Tibial nerve (tissue), 4 donors: ENCODE results near the gene LPCAT4. TPM values are rescaled to one million over a fixed set of nuclear protein-coding genes. Genes with fewer than 3 reads are reported as not detected.

Experiments used
- DNase-seq, 2 donors: peaks; one replicate each; pipeline ENCODE4 v3.0.0-alpha.2; 2019; ENCODE audit warnings: low spot score in 2 of 2
- H3K27ac ChIP-seq, 4 donors: fragments of 200-600 bp; sonication (generic) in 3 of 4; one replicate each; pipeline ENCODE4 v1.5.1; 2017 to 2019; ENCODE audit warnings: mild to moderate bottlenecking in 1 of 4
- H3K27me3 ChIP-seq, 2 donors: fragments of 200-600 bp; sonication (generic) in 1 of 2; one replicate each; pipeline versions ENCODE4 v1.5.1 to v1.6.0; 2017 to 2019
- H3K36me3 ChIP-seq, 3 donors: fragments of 200-600 bp; sonication (generic); one replicate each; pipeline ENCODE4 v1.5.1; 2018 to 2019
- H3K4me1 ChIP-seq, 4 donors: fragments of 200-600 bp; sonication (generic) in 3 of 4; one replicate each; pipeline ENCODE4 v1.5.1; 2017 to 2019
- H3K4me3 ChIP-seq, 4 donors: fragments of 200-600 bp; sonication (generic) in 3 of 4; one replicate each; pipeline ENCODE4 v1.5.1; 2017 to 2019; ENCODE audit warnings: mild to moderate bottlenecking in 1 of 4, moderate library complexity in 1 of 4
- H3K9me3 ChIP-seq, 4 donors: fragments of 200-600 bp; sonication (generic) in 3 of 4; one replicate each; pipeline ENCODE4 v1.5.1; 2017 to 2019
- CTCF ChIP-seq, 5 experiments: fragments of 200-600 bp in 3 of 5; fragments of 450-650 bp in 2 of 5; sonication (generic) in 3 of 5; IDR thresholded peaks; one replicate each; pipeline ENCODE4 v1.5.1; 2016 to 2019; ENCODE audit warnings: antibody characterized with exemption in 5 of 5, mild to moderate bottlenecking in 3 of 5, moderate library complexity in 2 of 5
- EP300 ChIP-seq, 2 donors: sonication (generic); formaldehyde crosslinking; IDR thresholded peaks; one replicate each; pipeline ENCODE4 v1.6.1; 2017; ENCODE audit warnings: antibody characterized with exemption in 2 of 2, mild to moderate bottlenecking in 1 of 2
- POLR2A ChIP-seq, 2 donors: fragments of 450-650 bp; IDR thresholded peaks; one replicate each; pipeline ENCODE4 v1.6.1; 2017; ENCODE audit warnings: antibody characterized with exemption in 2 of 2, mild to moderate bottlenecking in 2 of 2, moderate library complexity in 2 of 2
- WGBS, 2 donors: methylation state at CpG; one replicate each; pipeline ENCODE4 v1.1.5; 2018; 5-methylcytosine and 5-hydroxymethylcytosine counted together
- small RNA-seq: library from RNA; depleted of rRNA; stranded (forward); fragments of <200 nt; gene quantifications from one replicate; pipeline ENCODE3, GENCODE V24; 2016
- total RNA-seq, 4 donors: library from RNA; depleted of rRNA; stranded (reverse); fragments of >200 nt; gene quantifications; one replicate each; pipeline ENCODE4 v1.1.0, GENCODE V29; 2016

Gene LPCAT4
- total RNA-seq, 4 donors from 2014 or later, result 14.0 to 38.8 (median 31.9) TPM

- Histone ChIP-seq H3K4me3 (no peak overlapping the region), H3K27me3 (no peaks in the 10 kb centered on the region), H3K4me1 (peaks cover 0 to 16% (median 2%) of the 10 kb centered on the region in 4 donors), H3K36me3 (peaks cover 0 to 5% (median 0%) of the 10 kb centered on the region in 3 donors), H3K9me3 (no peaks in the 10 kb centered on the region), H3K27ac (no peak overlapping the region)
- TF ChIP-seq CTCF (IDR thresholded peaks at IDR 0.05) (no peak), POLR2A (IDR thresholded peaks at IDR 0.05) (no peak), EP300 (IDR thresholded peaks at IDR 0.05) (no peak)
- 88 to 92% methylated on average over 10 of the region's 10 CpGs for WGBS, 2 donors
- DNase-seq, result no peak
Observed at GRCh38 chr15:34323217-34323616, 43.8 kb downstream of the LPCAT4 start.

- H3K4me1 ChIP-seq, result peaks cover 0 to 28% (median 2%) of the 10 kb centered on the region in 4 donors
- no peaks in the 10 kb centered on the region for H3K27me3 ChIP-seq
- 16 to 17% methylated on average over 10 of the region's 10 CpGs for WGBS, 2 donors
- H3K4me3 ChIP-seq, result peak overlapping the region; percentile 24 to 52 (median 35)
- no peaks in the 10 kb centered on the region for H3K9me3 ChIP-seq
- peak overlapping the region in 3 of 4 donors; percentile 60 to 72 (median 64) for H3K27ac ChIP-seq
- peaks cover 0 to 2% (median 0%) of the 10 kb centered on the region in 3 donors for H3K36me3 ChIP-seq
- DNase-seq, result peak in 1 of 2 donors; percentile 64
- no peak for TF ChIP-seq CTCF (IDR thresholded peaks at IDR 0.05)
- TF ChIP-seq EP300 (IDR thresholded peaks at IDR 0.05), result peak in 1 of 2 donors; percentile 62
- peak in 1 of 2 donors; percentile 31 for TF ChIP-seq POLR2A (IDR thresholded peaks at IDR 0.05)
Observed at GRCh38 chr15:34318277-34319079, 48.5 kb downstream of the LPCAT4 start.

- no peak for TF ChIP-seq POLR2A (IDR thresholded peaks at IDR 0.05)
- Histone ChIP-seq H3K27ac (no peak overlapping the region), H3K9me3 (no peaks in the 10 kb centered on the region), H3K4me3 (no peak overlapping the region), H3K4me1 (peaks cover 0 to 28% (median 2%) of the 10 kb centered on the region in 4 donors), H3K36me3 (no peaks in the 10 kb centered on the region), H3K27me3 (no peaks in the 10 kb centered on the region)
- 65 to 68% methylated on average over 3 of the region's 3 CpGs for WGBS, 2 donors
- no peak for DNase-seq
Observed at GRCh38 chr15:34314491-34315490, 52.2 kb downstream of the LPCAT4 start.

GRCh38 chr15:34311563-34311962 is 55.4 kb downstream of the LPCAT4 start:
- 79 to 87% methylated on average over 1 of the region's 1 CpG for WGBS, 2 donors
- no peak for TF ChIP-seq CTCF (IDR thresholded peaks at IDR 0.05)
- TF ChIP-seq EP300 (IDR thresholded peaks at IDR 0.05), result no peak
- no peak for TF ChIP-seq POLR2A (IDR thresholded peaks at IDR 0.05)
- H3K4me1 ChIP-seq, result no peaks in the 10 kb centered on the region
- no peaks in the 10 kb centered on the region for H3K27me3 ChIP-seq
- no peak overlapping the region for H3K4me3 ChIP-seq
- DNase-seq, result no peak
- H3K36me3 ChIP-seq, result peaks cover 0 to 5% (median 0%) of the 10 kb centered on the region in 3 donors
- H3K27ac ChIP-seq, result no peak overlapping the region
- no peaks in the 10 kb centered on the region for H3K9me3 ChIP-seq

Small RNA genes within 50 kb of the gene (small RNA-seq; reads per million reads assigned to genes)
- gene MIR1233-1 (not detected), gene RF00019 (not detected)

Other genes starting within 250 kb of the LPCAT4 start
- 100 to 1,000 TPM in 1 of 4 donors, 10 to 100 TPM in 3; 81.4 to 104 (median 87.8) TPM for gene KATNBL1, start 157.1 kb downstream of the LPCAT4 start, total RNA-seq
- gene EMC4, start 142.2 kb downstream of the LPCAT4 start, total RNA-seq, result 100 to 1,000 TPM; 146 to 190 (median 156) TPM
- gene SLC12A6, start 29.4 kb downstream of the LPCAT4 start, total RNA-seq, result 10 to 100 TPM; 26.9 to 36.9 (median 32.6) TPM
- 100 to 1,000 TPM in 1 of 4 donors, 10 to 100 TPM in 3; 75.4 to 133 (median 87.7) TPM for gene NOP10, start 24.1 kb downstream of the LPCAT4 start, total RNA-seq
- gene NUTM1, start 23.9 kb downstream of the LPCAT4 start, total RNA-seq, result not detected
- gene GOLGA8A, start 70.6 kb upstream of the LPCAT4 start, total RNA-seq, result 10 to 100 TPM; 32.0 to 78.9 (median 73.1) TPM
- 100 to 1,000 TPM; 129 to 312 (median 147) TPM for gene GOLGA8B, start 216.5 kb upstream of the LPCAT4 start, total RNA-seq